ENCODE results near the gene CEACAM19.
"Not testable (repeated sequence)": the region's sequence is repeated elsewhere in the genome, so short reads cannot be mapped to it uniquely, and the experiment has no call there.

The CEACAM19 gene

DNA sequence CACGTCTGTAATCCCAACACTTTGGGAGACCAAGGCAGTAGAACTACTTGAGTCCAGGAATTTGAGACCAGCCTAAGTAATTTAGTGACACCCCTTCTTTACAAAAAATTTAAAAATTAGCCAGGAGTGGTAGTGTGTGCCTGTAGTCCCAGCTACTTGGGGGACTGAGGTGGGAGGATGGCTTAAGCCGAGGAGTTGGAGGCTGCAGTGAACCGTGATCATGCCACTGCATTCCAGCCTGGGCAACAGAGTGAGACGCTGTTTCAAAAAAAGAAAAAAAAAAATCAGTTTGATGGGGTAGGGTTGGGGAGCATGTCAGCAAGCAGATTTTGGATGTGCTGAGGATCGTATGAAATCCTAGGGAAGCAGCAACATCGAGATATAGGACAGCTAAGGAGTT is 4.2 kb downstream of the CEACAM19 start:
- DNase-seq (ENCODE audit: low read depth, low spot score): no peak

- no peak for DNase-seq (ENCODE audit: low read depth, low spot score)
Observed at GRCh38 chr19:44677019-44677811, 5.9 kb downstream of the CEACAM19 start.

DNA sequence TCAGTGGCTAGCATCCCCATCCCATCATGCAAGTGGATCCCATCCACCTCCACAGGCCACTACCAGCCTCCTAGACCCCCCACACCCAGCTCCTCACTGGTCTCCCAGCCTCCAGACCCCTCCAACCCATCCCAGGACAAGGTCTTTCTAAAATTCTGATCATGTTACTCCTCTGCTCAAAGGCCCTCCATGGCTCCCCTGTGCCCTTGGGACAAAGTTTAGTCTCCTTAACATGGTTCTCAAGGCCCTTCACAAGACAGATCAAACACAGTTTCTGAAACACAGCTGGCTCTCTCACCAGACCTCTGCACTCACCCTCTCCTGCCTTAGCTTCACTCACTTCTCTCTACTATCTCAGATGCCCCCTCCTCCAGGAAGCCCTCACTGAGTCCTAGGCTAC is 9.3 kb downstream of the CEACAM19 start:
- DNase-seq (ENCODE audit: low read depth, low spot score): no peak

GRCh38 chr19:44681992-44682790 is 10.9 kb downstream of the CEACAM19 start:
- DNase-seq (ENCODE audit: low read depth, low spot score): no peak

GRCh38 chr19:44682807-44683206 is 11.5 kb downstream of the CEACAM19 start:
- no peak for DNase-seq (ENCODE audit: low read depth, low spot score)

DNA sequence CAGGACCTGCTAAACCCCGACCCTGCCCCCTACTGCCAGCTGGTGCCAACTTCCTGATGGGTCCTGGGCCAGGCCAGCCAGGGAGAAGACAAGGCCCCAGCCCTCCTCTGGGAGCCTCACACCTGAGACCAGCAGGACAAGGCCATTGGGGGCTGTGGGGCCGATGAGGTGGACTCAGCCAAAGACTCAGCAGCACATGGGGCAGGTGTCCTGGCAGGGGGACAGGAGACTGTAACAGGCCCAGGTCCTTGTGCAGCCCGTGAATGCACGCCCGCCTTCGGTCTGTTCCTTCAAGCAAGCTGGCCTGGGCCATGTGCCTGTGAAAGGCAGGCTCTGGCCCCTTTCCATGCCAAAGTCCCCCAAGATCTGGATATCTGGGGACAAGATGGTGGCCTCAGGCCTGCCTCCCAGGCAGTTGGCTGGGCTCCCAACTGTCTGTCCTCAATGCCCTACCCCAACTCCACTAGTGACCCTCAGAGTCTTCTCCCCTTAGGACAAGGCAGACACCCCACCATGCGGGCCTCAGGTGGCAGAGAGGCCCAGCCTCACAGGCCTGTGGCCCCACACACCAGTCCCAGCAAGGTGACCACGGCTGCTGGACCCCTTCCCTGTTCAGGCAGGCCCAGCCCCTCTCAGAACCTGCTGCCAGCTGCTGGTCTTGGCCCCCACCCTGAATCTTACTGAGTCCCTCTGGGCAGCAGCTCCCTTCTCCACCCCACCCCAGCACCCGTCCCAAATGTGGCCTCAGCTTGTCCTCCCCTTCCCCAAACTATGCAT is 12.3 kb downstream of the CEACAM19 start:
- no peak for DNase-seq (ENCODE audit: low read depth, low spot score)

DNA sequence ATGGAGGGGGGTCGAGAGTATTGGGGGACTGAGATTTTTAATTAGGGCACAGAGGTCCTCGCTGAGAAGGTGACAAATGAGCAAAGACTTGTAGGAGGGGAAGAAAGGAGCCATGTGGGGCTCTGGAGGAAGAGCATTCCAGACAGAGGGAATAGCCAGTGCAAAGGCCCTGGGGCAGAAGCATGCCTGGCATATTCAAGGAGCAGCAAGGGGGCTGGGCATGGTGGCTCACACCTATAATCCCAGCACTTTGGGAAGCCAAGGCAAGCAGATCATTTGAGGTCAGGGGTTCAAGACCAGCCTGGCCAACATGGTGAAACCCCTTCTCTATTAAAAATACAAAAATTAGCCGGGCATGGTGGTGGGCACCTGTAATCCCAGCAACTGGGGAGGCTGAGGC is 13.1 kb downstream of the CEACAM19 start:
- DNase-seq (ENCODE audit: low read depth, low spot score): not testable (repeated sequence)

DNA sequence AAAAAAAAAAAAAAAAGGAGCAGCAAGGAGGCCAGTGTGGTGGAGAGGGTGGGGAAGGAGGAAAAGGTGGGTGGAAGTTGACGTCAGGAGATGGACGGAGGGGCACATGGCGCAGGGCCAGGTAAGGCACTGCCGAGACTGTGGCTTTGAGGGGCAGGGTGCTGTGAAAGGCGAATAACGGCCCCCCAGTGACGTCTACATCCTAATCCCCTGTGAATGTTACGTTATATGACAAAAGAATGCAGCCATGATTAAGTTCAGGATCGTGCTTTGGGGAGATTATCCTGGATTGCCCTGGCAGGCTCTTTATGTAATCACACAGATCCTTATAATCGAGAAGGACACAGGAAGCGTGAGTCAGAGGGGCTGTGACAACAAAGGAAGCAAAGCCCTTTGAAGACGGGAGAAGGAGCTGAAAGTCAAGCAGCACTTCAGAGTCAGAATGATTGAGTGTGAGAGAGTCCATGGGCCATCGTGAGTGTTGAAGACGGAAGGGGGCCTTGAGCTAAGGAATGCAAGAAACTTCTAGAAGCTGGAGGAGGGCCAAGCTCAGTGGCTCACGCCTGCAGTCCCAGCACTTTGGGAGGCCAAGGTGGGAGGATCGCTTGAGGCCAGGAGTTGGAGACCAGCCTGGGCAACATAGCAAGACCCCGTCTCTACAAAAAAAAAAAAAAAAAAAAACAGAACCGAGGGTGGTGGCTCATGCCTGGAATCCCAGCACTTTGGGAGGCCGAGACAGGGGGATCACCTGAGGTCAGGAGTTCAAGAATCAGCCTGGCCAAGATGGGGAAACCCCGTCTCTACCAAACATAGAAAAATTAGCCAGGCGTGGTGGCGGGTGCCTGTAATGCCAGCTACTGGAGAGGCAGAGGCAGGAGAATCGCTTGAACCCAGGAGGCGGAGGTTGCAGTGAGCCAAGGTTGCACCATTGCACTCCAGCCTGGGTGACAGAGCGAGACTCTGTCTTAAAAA is 13.9 kb downstream of the CEACAM19 start:
- DNase-seq (ENCODE audit: low read depth, low spot score): no peak

DNA sequence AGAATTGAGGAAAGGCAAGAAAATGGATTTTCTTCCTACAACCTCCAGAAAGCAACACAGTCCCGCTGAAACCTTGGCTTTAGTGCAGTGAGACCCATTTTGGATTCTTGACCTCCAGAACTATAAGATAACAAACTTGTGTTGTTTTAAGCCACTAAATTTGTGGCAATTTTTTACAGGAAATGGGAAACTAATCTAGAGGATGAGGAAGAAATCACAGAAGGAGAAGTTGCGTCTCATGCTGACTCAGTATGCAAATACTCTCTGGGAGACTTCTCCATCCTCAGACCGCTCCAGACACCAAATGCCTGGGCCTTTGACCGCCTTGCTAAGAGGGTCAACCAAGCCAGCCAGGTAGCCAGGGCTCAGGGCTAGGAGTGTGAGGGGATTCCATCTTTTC is 14.6 kb downstream of the CEACAM19 start:
- no peak for DNase-seq (ENCODE audit: low read depth, low spot score)

GRCh38 chr19:44686896-44687295 is 15.6 kb downstream of the CEACAM19 start:
- no peak for DNase-seq (ENCODE audit: low read depth, low spot score)

DNA sequence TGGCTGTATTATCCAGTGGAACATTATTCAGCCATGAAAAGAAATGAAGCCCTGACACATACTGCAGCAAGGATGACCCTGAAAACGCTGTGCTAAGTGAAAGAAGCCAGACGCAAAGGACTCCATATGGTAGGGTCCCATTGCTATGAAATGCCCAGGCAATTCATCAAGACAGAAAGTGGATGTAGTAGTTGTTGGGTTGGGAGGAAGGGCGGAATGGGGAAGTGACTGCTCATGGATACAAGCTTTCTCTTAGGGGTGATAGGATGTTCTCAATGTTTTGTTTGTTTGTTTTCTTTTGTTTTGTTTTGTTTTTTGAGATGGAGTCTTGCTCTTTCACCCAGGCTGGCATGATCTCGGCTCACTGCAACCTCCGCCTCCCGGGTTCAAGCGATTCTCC is 16.6 kb downstream of the CEACAM19 start:
- DNase-seq (ENCODE audit: low read depth, low spot score): no peak

- DNase-seq (ENCODE audit: low read depth, low spot score): peak; percentile 69
Observed at GRCh38 chr19:44689290-44690130, 18.2 kb downstream of the CEACAM19 start.

DNA sequence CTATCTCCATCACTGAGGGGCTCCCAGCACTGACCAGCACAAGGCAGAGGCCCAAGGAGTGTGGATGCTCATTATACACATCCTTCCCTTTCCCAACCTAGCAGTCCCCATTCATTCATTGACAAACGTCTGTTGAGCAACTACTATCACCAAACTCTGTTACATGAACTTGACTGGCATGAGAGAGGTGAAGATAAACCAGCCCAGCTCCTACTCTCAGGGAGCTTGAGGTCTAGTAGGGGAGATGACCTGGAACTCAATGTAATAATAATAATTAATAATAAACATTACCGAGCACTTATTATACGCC is 18.8 kb downstream of the CEACAM19 start:
- DNase-seq (ENCODE audit: low read depth, low spot score): no peak

GRCh38 chr19:44692379-44692721 is 21.1 kb downstream of the CEACAM19 start:
- no peak for DNase-seq (ENCODE audit: low read depth, low spot score)

GRCh38 chr19:44694184-44694579 is 22.9 kb downstream of the CEACAM19 start:
- DNase-seq (ENCODE audit: low read depth, low spot score): no peak

- no peak for DNase-seq (ENCODE audit: low read depth, low spot score)
Observed at GRCh38 chr19:44696939-44697669, 25.8 kb downstream of the CEACAM19 start.

DNA sequence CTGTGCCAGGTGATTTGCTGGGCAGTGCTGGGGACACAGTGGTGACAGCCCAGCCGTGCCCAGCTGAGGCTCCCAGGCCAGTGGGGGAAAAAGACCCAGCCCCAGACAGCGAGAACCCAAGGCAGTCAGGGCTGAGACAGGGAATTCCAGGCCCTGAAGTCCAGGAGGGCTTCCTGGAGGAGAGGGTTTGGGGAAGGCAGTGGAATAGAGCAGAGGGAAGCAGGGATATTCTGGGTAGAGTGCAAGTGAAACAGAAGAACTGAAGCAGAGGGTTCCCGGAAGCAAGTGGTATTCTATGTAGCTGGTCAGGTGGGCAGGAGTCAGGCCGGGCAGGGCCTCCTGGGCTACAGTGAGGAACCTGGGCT is 26.4 kb downstream of the CEACAM19 start:
- no peak for DNase-seq (ENCODE audit: low read depth, low spot score)

GRCh38 chr19:44698492-44699201 is 27.4 kb downstream of the CEACAM19 start, which contains the start of gene CEACAM16:
Gene CEACAM16 (plus strand): TSS chr19:44699151. CDS start chr19:44701457, 2,306 bp downstream.
- DNase-seq (ENCODE audit: low read depth, low spot score): no peak

- DNase-seq (ENCODE audit: low read depth, low spot score): no peak
Observed at GRCh38 chr19:44700547-44700946, 29.3 kb downstream of the CEACAM19 start.
